Measurements from ENCODE around the gene ITGA6.

GRCh38 chr2:172513935-172514586, 86.7 kb downstream of the ITGA6 start:
- TF ChIP-seq POLR2AphosphoS5 (IDR thresholded peaks at IDR 0.05): no peak
- TF ChIP-seq CTCF (IDR thresholded peaks at IDR 0.05): no peak
- no peak for TF ChIP-seq EP300 (IDR thresholded peaks at IDR 0.05)
- TF ChIP-seq POLR2A (IDR thresholded peaks at IDR 0.05; ENCODE audit: low read depth): no peak
